C1 segment of cervical spinal cord (tissue), 14 donors: ENCODE results near the gene PAX7.
"Not testable (repeated sequence)": the region's sequence is repeated elsewhere in the genome, so short reads cannot be mapped to it uniquely, and the experiment has no call there.

Experiments
- DNase-seq, 14 donors: peaks; one replicate each; lab custom pipeline; 2025; lab: John Stamatoyannopoulos, UW

Gene PAX7

DNA sequence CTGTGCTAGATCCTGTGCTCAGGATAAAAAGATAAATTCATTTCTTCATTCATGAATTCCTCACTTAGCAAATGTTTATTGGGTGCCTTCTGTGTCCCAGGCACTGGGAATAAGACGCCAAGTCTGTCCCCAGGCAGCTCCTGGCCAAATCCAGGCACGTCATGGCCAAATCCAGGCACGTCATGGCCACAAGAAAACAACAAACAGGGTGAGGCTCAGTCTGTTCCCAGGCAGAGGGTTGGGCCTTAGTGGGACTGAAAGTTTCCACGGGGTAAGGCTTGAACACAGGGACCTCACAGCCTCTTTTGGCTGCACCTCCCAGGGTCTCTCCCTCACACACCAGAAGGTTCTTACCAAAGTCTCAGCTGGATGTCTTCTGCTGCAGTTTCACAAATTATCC lies 95.7 kb downstream of the PAX7 start:
- DNase-seq = no peak

DNA sequence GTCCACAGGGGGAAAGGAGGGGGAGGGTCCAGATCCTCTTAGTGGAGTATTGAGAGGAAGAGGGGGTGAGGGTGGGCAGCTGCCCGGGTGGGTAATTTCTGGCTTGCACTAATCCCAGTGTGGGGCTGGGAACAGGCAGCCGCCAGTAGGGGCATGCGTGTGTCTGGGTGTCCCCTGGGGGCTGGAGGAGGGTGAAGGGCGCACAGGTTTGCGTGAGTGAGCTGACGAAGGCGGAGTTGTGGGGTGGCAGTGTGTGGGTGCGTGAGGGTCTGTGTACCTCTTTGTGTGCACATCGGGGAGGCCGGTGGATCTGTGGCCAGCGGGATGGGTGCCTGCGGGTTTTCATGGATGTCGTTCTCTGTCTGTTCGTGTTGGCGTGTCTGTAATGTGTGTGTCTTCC lies 97.3 kb downstream of the PAX7 start:
- DNase-seq = no peak

DNA sequence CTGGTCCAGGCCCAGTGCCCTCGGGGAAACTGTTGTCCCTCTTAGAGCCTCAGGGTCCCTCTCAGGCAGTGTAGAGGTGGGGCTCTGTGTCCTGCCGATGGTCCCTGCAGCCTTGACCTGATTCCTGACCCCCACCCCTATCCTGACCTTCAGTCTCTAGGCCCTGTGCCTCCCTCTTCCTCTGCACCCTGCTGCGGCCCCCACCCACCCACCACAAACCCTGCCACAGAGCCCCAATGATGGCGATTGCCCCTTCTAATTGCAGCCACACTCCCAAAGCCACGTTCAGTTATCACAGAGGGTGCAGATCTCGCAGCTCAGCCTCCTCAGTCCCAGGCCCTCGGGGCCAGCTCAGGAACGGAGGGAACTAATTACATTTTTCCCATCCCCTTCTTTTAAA lies 99.7 kb downstream of the PAX7 start:
- no peak for DNase-seq

DNA sequence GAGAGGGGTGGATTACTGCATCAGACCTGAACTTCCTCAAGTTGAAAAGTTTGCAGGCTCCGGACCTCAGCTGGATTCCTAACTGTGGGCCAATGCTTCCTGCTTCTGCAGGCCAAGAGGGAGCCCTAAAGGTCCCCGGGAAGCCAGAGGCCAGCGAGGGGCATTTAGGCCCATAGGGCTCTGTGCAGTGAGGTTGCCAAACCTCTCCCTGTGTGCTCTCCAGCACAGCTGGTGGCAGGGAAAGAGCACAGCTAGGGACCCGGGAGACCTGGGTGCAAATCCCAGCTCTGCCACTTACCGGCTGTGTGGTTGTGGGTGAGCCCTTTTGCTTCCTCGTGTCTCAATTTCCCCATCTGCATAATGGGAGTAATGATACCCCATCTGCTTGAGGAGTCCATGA lies 100.5 kb downstream of the PAX7 start:
- DNase-seq = no peak

DNA sequence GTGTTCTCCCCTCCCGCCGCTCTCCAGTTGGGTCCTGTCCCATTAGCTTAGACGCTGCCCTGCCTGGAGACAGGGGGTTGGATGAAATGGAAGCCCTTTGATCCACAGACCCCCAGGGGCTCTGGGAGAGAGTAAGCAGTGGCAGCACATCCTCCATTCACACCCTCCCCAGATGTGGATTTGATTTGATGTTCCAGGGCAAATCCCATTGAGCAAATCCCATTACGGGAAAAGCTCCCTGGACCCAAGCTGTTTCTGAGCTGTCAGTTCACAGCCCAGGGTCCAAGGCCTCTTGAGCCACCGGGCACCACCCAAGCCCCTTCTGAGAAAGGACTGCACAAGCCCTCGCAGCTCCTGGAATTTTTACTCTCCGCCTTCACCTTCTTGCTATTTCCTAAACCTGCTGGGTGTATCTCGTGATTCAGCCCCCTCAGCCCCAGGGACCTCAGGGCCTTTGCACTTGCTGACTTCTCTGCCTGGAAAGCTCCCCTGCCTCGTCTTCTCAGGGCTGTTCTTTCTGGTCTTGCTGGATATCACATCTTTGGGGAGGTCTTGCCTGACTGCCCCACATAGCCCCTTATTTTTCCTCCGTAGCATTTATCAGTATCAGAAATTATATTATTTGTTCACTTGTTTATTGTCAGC lies 101.1 kb downstream of the PAX7 start:
- no peak for DNase-seq

DNA sequence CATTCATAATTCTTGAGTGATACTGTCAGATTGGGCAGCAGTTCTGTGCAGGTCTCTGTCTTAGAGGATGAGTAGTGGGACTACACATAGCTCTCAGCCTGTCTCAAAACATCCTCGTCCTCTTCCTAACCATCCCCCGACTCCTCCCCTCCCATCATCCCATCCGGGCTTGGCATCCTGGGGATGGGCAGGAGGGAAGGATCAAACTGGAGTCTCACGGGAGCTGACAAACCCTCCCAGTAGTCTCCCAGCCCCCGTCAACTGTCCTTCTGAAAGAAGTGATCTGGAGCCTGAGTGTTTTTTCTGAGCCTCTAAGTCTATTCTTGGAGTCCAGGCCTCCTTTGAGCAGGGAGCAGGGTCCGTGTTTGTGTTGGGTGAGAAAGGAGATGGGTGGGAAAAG lies 102.0 kb downstream of the PAX7 start:
- DNase-seq = no peak

DNA sequence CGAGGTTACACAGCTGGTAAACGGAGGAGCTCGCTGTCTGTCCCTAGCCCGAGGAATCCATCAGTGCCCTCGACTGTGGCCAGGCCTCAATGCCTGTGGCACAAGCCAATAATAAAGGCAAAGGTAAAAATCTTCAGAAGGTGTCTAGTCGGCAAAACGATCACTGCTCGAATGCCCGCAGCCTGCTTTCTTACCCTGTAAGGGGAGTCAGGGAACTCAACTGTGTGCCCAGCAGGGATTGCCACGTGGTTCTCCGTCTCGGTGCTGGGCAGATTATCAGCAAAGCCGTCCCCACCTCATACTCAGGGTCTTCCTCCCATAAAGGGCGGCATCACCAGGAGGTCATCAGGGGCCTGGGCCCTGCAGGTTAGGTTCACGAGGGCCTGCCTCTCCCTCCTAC lies 103.4 kb downstream of the PAX7 start:
- DNase-seq = no peak

DNA sequence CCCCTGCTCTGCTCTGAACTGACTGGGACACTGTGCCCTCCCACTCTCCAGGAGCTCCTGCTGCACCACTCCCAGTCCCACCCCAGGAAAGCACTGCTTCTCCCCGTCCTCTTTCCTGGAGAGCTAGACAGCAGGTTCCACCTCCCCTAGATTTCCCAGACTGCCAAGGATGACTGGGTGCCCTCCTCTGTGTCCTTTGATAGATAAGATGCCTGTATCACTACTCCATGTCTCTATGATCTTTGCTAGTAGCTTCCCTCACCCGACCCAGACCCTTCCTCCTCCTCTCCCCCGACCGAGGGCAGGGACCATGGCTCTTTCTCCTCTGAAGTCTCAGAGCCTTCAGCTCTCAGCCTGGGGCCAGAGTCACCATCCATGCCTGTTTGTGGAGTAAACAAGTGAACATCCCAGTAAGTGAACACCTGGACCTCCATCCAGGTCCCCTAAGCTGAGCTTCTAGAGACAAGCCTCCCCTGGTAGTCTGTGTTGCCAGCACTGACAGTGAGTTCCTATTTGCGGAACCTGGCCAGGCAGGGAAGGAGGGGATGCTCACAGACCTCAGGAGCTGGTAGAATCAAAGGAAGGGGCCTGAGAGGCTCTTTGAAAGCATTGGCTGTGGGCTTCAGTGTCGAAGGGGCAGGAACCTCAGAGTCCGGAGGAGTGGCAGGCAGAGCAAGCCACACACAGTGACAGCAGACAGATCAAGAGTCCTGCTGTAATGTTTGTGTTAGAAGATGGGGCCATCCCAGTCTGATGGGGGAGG lies 104.0 kb downstream of the PAX7 start:
- no peak for DNase-seq

DNA sequence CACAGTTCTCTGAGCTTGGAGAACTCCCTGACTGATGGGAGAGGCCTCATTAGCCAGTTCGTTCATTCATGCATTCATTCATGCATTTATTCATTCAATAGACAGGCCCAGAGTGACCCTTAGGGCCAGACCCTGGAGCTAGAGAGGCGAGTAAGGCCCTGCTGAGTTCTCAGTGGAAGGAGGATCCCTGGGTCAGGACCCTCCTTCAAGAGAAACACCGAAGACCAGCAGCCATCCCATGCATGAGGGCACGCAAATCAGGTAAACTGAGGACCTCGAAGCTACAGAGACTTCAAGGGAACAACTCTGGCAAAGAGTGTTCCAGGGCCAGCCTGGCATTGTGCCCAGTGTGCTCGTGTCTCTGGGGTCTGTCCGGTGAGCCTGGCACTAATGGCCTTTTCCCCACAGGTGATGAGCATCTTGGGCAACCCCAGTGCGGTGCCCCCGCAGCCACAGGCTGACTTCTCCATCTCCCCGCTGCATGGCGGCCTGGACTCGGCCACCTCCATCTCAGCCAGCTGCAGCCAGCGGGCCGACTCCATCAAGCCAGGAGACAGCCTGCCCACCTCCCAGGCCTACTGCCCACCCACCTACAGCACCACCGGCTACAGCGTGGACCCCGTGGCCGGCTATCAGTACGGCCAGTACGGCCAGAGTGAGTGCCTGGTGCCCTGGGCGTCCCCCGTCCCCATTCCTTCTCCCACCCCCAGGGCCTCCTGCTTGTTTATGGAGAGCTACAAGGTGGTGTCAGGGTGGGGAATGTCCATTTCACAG lies 104.8 kb downstream of the PAX7 start:
- DNase-seq = no peak

DNA sequence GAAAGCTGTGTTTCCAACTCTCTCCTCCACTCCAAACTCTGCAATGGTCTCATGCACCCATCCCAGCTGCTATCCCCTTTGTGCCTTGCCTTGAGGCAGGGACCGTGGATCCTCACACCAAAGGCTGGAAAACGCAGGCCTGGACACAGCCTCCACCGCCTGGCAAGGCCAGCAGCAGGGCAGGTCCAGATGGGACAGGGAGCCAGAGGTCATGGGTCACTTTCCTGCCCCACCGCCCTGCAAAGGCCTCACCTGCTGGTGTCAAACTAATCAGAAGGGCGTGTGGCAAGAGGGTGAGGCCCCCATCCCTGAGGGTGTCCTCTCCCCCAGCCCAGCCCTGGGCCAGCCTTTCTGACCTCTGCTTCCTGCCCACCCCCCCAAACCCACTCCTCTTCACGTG lies 106.3 kb downstream of the PAX7 start:
- no peak for DNase-seq

DNA sequence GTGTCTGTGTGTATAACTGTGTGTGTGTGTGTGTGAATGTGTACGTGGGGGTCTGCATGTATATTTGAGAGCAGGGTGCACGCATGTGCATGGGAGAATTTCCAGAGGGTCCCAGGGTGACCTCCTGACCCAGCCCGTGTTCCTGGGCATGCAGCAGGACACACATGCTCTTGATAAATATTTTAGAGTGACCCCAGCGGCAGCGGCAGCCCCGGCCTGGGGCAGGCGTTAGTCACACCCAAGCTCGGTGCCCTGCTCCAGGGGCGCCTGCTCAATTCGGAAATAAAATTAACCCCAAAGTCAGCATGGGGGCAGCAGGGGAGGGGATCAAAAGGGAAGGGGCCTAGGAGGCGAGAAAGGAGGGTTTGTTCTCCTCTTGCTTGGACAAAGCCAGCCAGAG lies 107.5 kb downstream of the PAX7 start:
- DNase-seq = no peak

DNA sequence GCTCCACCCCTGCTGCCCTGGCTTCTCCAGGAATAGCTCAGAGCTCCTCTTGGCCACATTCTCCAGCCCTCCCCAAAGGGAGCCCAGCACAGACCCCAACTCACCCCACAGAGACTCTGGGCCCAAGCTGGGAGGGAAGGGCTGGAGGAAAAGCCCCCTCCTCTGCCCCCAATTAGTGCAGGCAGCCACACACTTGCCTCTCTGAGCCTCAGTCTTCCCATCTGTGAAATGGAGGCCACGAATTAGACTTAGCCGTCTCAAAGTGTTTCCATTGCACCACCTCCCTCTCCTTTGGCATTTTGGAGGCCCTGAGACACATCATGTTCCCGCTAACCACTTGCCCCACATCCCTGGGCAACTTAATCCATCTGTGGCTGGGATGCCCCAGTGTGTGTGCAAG lies 108.0 kb downstream of the PAX7 start:
- DNase-seq = no peak

DNA sequence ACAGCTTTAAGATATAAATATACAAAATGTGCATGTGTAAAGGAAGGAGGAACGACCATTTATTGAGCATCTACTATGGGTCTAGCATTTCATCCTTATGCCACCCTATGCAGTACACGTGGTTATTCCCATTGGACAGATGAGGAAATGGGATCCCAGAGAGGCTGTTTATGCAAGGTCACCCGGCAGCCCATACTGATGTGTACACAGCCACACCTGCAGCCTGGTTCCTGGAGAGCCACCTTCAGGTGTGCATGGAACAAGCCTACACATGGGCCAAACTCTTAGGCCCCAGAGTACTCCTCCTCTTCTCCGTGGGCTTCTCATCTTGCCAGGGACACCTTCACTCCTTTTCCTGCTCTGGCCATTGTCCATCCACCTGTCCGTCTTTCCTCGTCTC lies 108.8 kb downstream of the PAX7 start:
- no peak for DNase-seq

DNA sequence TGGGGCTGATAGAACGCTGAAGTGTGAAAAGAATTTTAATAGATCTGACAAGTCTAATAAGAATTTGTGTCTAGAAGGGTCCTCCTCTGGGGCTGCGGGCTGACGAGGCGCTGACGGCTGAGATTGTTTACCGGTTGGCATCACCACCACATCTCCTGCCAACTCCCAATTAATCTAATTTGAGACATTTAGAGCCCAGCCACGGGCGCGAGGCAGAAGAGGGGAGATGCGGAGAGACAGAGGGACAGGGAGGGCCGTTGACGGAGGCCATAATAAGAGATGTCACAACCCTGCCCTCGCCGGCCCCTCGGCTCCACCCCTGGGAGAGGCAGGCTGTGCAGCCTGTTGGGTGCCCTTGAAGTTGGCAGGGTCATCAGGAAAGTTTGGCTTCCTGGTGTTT lies 109.3 kb downstream of the PAX7 start:
- no peak for DNase-seq

DNA sequence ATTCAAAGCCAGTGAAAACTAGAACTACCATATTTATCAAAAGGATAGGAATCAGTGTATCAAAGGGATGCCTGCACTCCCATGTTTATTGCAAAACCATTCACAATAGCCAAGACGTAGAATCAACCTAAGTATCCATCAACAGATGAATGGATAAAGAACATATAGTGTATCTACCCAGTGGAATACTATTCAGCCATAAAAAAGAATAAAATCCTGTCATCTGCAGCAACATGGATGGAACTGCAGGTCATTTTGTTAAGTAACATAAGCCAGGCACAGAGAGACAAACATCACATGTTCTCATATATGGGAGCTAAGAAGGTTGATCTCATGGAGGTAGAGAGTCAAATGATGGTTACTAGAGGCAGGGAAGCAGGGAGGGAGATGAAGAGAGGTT lies 110.0 kb downstream of the PAX7 start:
- DNase-seq = no peak

DNA sequence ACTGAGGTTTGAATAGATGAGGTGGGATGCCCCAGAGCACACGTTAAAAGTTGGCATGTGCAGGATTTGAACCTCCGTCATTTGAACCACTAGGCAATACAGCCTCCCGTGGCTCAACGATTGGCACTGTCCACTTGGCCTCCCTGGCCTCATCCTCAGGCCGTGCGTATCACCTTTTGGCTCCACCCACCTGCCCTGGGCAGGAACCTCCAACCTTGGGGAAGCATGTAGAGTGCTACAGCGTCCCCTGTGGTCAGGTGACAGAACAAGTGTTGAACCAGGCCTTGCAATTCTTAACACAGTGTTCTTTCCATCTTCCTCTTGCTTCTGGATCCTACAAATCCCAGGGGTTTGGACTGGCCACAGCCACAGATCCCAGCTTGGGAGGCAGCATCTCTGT lies 112.6 kb downstream of the PAX7 start:
- DNase-seq = no peak

DNA sequence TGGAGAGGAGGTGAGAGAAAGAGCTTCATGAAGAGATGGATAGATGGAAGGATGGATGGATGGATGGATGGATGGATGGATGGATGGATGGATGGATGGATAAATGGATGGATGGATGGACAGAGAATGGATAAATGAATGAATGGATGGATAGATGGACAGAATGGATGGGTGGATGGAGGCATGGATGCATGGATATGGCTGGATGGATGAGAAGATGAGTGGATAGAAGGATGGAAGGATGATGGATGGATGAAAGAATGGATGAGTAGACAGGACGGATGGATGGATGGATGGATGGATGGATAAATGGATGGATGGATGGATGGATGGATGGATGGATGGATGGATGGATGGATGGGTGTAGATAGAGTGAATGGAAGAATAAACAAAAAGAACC lies 113.7 kb downstream of the PAX7 start:
- not testable (repeated sequence) for DNase-seq

DNA sequence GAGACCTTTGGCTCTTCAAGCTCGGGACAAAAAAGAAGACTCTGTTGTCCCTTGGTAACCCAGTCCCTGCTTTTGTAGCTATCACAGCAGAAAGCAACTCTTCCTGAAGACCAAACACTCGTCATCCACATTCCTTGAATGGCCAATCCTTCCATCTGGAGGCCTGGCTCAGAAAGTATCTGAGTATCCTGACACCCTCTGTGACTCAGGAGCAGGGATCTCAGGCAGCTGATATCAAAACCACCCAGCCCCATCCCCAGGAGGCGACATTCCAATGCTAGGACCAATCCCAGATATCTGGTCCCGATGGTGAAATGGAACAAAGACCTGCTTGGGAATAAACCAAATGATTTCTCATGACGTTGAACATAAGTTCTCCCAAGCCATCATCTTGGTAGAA lies 116.3 kb downstream of the PAX7 start:
- no peak for DNase-seq

DNA sequence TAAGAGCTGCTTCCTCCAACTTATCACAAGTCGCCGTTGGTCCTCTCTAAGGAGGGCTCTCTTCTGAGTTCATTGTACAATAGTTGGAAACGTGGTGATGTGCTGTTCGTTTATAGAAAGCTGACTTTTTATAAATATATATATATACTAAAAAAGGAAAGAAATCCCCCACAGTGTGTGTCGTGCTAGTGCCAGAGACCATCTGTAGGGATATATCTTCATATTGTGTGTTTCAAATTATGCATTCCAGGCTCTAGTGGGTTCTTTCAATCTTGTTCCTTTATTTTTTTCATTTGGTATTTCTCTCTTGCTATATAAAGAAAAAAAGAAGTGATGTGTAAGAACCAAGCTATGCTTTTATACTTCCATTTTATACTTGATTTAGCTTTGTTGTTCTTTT lies 117.0 kb downstream of the PAX7 start:
- no peak for DNase-seq

DNA sequence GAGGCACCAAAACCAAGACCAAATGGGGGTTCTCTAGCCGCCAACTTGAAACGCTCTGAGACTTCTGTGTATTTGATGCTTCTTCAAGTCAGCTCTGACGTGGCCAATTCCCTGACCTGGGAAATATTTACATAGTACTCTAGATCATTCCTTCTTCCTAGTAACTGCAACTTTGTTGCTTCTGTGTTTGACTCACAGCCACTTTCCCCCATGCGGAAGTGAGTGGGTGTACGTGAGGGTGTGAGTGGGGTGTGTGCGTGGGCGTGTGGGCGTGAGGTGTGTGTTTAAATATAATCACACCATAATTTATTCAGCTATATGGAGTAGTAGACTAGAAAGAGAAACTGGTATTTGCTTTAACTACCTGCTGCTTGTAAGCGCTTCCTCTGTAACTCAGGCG lies 117.8 kb downstream of the PAX7 start:
- no peak for DNase-seq

DNA sequence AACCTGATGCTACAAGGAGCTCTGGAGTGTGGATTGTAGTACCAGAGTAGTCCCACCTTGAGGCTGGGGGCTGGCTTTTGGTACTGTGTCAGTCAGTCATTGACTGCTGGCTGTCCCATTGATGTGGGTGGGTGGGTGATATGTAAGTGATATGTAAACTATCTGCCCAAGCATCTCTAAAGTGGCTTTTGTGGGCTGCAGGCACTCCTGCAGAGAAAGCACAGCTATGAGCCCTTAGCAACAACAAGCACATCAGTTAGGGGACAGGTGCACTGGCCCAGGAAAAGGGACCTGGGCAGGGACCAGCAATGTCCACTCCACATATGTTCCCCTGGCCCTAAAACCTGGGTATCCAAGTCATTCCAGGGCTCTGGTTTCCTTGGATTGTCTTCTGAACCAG lies 118.9 kb downstream of the PAX7 start:
- no peak for DNase-seq

DNA sequence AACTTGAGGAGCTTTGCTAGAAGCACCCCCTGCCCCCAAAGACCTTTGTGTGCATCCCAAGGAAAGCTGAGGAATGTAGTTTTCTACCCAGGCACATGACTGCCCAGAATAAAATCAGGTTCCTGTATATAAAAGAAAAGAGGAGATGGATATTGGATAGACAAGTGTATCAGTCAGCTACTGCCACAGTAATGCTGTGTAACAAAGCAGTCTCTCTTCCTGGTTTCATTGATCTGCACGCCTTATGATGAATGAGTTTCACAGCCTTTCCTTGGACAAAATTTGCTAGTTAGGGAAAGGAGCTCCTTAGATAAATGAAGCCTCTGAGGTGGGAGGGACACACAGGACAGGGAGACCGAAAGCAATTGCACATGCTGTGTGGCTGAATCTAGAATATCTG lies 120.0 kb downstream of the PAX7 start:
- DNase-seq = no peak

DNA sequence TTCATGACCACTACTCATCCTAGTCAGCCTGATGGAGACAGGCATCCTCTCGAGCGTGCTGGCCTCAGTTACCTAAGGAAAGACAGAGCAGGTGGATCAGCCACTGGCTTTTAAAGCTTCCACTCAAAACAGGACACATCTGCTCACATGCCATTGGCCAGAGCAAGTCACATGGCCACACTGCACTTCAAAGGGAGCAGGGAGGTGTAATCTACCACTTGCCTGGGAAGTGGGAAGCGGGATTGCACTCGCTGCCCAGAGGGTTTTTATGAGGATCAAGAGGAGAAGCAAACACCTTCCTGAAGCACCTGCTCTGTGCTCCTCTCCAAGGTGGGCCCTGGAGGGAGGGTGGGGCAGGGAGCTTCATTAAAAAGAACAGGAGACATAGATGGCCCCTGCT lies 120.8 kb downstream of the PAX7 start:
- no peak for DNase-seq
